Measurements from ENCODE around the gene C1orf94.
"Not testable (repeated sequence)": the region's sequence is repeated elsewhere in the genome, so short reads cannot be mapped to it uniquely, and the experiment has no call there.

C1orf94 gene

GRCh38 chr1:34165422-34165921 lies 11.2 kb upstream of the C1orf94 start:
- DNase-seq: no peak

- DNase-seq: no peak
Observed at GRCh38 chr1:34166191-34166624, 10.5 kb upstream of the C1orf94 start.

- no peak for DNase-seq
Observed at GRCh38 chr1:34166625-34167361, 9.9 kb upstream of the C1orf94 start.

GRCh38 chr1:34167389-34167788 lies 9.3 kb upstream of the C1orf94 start:
- DNase-seq: no peak

- no peak for DNase-seq
Observed at GRCh38 chr1:34175744-34176143, 963 bp upstream of the C1orf94 start.

GRCh38 chr1:34178072-34178471 lies 1.4 kb downstream of the C1orf94 start:
- no peak for DNase-seq

- DNase-seq: not testable (repeated sequence)
Observed at GRCh38 chr1:34183381-34183780, 6.7 kb downstream of the C1orf94 start.

- DNase-seq: no peak
Observed at GRCh38 chr1:34186741-34187494, 10.2 kb downstream of the C1orf94 start.

- DNase-seq: no peak
Observed at GRCh38 chr1:34188418-34188817, 11.7 kb downstream of the C1orf94 start.

- DNase-seq: no peak
Observed at GRCh38 chr1:34188985-34189384, 12.3 kb downstream of the C1orf94 start.

GRCh38 chr1:34190692-34191091 lies 14.0 kb downstream of the C1orf94 start:
- no peak for DNase-seq

- DNase-seq: no peak
Observed at GRCh38 chr1:34192621-34193020, 15.9 kb downstream of the C1orf94 start.

GRCh38 chr1:34199927-34200326 lies 23.2 kb downstream of the C1orf94 start:
- no peak for DNase-seq

- DNase-seq: no peak
Observed at GRCh38 chr1:34212673-34213072, 36.0 kb downstream of the C1orf94 start.

- DNase-seq: no peak
Observed at GRCh38 chr1:34213956-34214355, 37.2 kb downstream of the C1orf94 start.

- DNase-seq: no peak
Observed at GRCh38 chr1:34231441-34231840, 54.7 kb downstream of the C1orf94 start.

GRCh38 chr1:34235594-34235993 lies 58.9 kb downstream of the C1orf94 start:
- no peak for DNase-seq

GRCh38 chr1:34236089-34236488 lies 59.4 kb downstream of the C1orf94 start:
- DNase-seq: no peak

- DNase-seq: no peak
Observed at GRCh38 chr1:34237151-34237815, 60.6 kb downstream of the C1orf94 start.

- no peak for DNase-seq
Observed at GRCh38 chr1:34245967-34246366, 69.3 kb downstream of the C1orf94 start.

GRCh38 chr1:34250342-34250741 lies 73.6 kb downstream of the C1orf94 start:
- DNase-seq: no peak

- DNase-seq: no peak
Observed at GRCh38 chr1:34262023-34262853, 85.5 kb downstream of the C1orf94 start.

GRCh38 chr1:34262921-34263320 lies 86.2 kb downstream of the C1orf94 start:
- DNase-seq: no peak
